Gastroesophageal sphincter (tissue), 2 donors: ENCODE data around the gene P2RY4.
"Not testable (repeated sequence)": the region's sequence is repeated elsewhere in the genome, so short reads cannot be mapped to it uniquely, and the experiment has no call there.

Experiments
- EP300 ChIP-seq: sonication (generic); formaldehyde crosslinking; IDR thresholded peaks from one replicate; pipeline ENCODE4 v1.6.1; 2017; ENCODE audit warnings: antibody characterized with exemption, mild to moderate bottlenecking
- POLR2AphosphoS5 ChIP-seq: sonication (generic); formaldehyde crosslinking; IDR thresholded peaks from one replicate; pipeline ENCODE4 v1.6.1; 2017; ENCODE audit warnings: antibody characterized with exemption

DNA sequence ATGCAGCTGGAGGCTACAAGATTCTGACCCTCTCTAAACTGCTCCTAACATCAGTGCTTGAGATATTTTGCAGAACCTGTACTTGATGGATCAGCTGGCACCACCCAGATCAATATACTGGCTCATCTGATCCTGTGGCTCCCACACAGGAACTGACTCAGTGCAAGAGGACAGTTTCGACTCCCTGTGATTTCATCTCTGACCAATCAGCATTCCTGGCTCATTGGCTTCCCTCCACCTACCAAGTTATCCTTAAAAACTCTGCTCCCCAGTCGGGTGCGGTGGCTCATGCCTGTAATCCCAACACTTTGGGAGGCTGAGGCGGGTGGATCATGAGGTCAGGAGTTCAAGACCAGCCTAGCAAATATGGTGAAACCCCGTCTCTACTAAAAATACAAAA, 16.4 kb downstream of the P2RY4 start:
- not testable (repeated sequence) for TF ChIP-seq EP300, POLR2AphosphoS5
